ENCODE results near the gene NFKB2. TPM values are rescaled to one million over a fixed set of nuclear protein-coding genes. Genes with fewer than 3 reads are reported as not detected.

The NFKB2 gene
- total RNA-seq, 2 donors from 2014 or later, result 29.3 to 44.5 TPM

GRCh38 chr10:102444851-102445250 lies 49.3 kb downstream of the NFKB2 start:
- intact Hi-C loops (cut with DNase I), result no loop called here

GRCh38 chr10:102449321-102450123 lies 54.0 kb downstream of the NFKB2 start:
- H3K4me3 ChIP-seq, result peak overlapping the region; percentile 71
- no peaks in the 10 kb centered on the region for H3K9me3 ChIP-seq
- intact Hi-C loops (cut with DNase I), result no loop called here
- H3K36me3 ChIP-seq, result no peaks in the 10 kb centered on the region
- H3K4me1 ChIP-seq, result no peaks in the 10 kb centered on the region
- H3K27me3 ChIP-seq, result no peaks in the 10 kb centered on the region
- H3K27ac ChIP-seq, result peak overlapping the region; percentile 92
- H3K9ac ChIP-seq (ENCODE audit: low read depth in 2 of 2, low read length in 2 of 2), result peak overlapping the region; percentile 91 to 97
- no peak for TF ChIP-seq CTCF (IDR thresholded peaks at IDR 0.05)
- DNase-seq, result peak; percentile 91

More at GRCh38 chr10:102444851-102445250, 49.3 kb downstream of the NFKB2 start:
- no peak for DNase-seq
- H3K9ac ChIP-seq (ENCODE audit: low read depth in 2 of 2, low read length in 2 of 2), result no peak overlapping the region
- no peak overlapping the region for H3K27ac ChIP-seq
- no peak for TF ChIP-seq CTCF (IDR thresholded peaks at IDR 0.05)
- H3K36me3 ChIP-seq, result no peaks in the 10 kb centered on the region
- no peak overlapping the region for H3K4me3 ChIP-seq
- no peaks in the 10 kb centered on the region for H3K4me1 ChIP-seq
- H3K27me3 ChIP-seq, result no peaks in the 10 kb centered on the region
- no peaks in the 10 kb centered on the region for H3K9me3 ChIP-seq

DNA sequence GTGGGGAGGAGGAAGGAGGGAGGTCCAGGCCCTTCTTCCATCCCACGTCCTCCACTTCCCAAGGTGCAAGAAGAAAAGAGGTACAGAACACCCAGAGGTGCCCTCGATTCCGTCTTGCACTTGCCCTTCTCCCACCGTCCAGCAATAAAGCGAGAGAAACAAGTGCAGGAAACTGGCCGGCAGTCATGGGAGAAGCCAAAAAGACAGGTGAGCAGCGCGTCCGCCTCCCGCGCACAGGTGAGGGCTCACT lies 54.5 kb downstream of the NFKB2 start:
- Histone ChIP-seq H3K9ac (ENCODE audit: low read depth in 2 of 2, low read length in 2 of 2) (peak overlapping the region; percentile 91 to 97), H3K9me3 (no peaks in the 10 kb centered on the region), H3K36me3 (no peaks in the 10 kb centered on the region), H3K27me3 (no peaks in the 10 kb centered on the region), H3K4me3 (peak overlapping the region; percentile 71), H3K27ac (peak overlapping the region; percentile 92), H3K4me1 (no peaks in the 10 kb centered on the region)
- TF ChIP-seq CTCF (IDR thresholded peaks at IDR 0.05), result no peak
- no peak for DNase-seq
- intact Hi-C loops (cut with DNase I), result no loop called here

DNA sequence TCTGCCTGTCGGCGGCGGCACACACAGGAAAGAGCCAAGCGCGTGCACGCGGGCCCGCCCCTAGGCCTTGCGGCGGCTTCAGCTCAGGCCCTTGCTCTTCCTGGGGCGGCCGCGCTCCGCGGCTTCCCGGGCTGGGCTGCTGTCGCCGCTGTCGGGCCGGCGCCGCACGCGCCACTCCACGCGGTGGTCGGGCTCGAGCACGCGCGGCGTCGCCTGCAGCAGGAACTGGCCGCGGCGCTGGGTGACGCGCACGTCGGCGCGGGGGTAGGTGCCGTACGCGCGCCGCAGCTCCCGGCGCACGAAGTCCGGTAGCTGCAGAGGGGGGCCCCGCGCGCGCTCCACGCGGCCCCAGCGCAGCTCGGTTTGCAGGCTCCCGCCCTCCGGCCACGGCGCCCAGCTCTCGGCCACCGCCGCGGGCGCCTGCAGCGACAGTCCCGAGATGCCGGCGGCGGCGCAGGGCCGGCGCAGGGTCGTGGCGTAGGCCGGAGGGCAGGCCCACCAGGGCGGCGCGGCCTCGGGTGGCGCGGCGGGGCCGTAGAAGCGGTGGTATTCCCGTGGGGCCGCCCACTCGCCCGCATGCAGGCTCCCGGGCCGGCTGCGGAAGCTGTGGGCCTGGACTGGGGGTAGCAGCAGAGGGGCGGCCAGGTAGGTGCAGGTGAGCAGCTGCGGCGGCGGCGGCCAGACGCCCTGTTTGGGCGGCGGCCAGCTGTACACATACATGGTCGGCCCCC lies 55.0 kb downstream of the NFKB2 start:
- TF ChIP-seq CTCF (IDR thresholded peaks at IDR 0.05), result no peak
- no peaks in the 10 kb centered on the region for H3K4me1 ChIP-seq
- peak overlapping the region; percentile 91 to 97 for H3K9ac ChIP-seq (ENCODE audit: low read depth in 2 of 2, low read length in 2 of 2)
- no peaks in the 10 kb centered on the region for H3K27me3 ChIP-seq
- H3K36me3 ChIP-seq, result no peaks in the 10 kb centered on the region
- peak overlapping the region; percentile 71 for H3K4me3 ChIP-seq
- DNase-seq, result peak; percentile 82
- intact Hi-C loops (cut with DNase I), result no loop called here
- no peaks in the 10 kb centered on the region for H3K9me3 ChIP-seq
- H3K27ac ChIP-seq, result peak overlapping the region; percentile 92

DNA sequence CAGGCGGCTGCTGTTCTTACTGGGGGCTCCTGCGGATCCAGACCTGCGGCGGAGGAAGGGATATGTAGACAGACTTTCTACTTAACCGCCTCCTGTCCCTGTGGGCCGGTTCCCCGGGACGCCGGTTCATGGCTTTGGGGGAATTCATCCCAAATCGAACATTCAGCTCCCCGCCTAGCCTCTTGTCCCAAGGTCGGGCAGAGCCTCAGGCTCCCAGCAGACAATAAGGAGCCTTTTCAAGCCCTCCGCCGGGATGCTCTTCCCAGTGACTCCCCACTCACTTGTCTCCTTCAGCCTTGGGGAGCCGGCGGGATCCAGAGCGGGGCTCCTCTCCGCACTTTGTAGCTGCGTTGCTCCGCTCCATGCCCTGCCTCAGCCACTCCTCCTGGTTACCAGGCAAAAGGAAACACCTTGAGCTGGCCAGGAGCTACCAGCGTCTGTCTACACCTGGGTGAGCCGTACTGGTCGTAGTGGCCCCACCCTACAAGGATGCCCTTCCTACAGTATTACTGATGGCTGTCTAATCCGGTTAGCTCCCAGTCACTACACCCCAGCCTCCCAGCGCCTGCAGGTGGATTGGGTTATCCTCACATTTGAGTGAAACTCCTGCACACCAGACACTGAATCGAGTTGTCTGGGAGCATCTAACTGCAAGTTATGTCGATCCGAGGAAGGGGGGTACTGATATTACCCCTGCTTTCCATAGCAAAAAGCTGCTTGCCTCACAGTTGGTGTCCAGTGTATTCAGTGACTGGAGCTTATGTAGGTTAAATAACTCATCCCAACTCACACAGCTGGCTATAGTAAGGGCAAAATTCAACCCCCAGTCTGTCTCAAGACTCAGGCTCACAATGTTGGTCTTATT lies 55.8 kb downstream of the NFKB2 start, which contains the start of gene C10orf95:
Gene C10orf95 (minus strand): TSS at position 439 of the 865 bp plus-strand sequence. CDS start 450 bp downstream, outside the sequence.
- H3K36me3 ChIP-seq, result no peaks in the 10 kb centered on the region
- peak within 1 kb of the TSS; percentile 73 to 91 for H3K9ac ChIP-seq (ENCODE audit: low read depth in 2 of 2, low read length in 2 of 2)
- no peaks in the 10 kb centered on the region for H3K27me3 ChIP-seq
- H3K4me1 ChIP-seq, result no peaks in the 10 kb centered on the region
- H3K9me3 ChIP-seq, result no peaks in the 10 kb centered on the region
- peak within 1 kb of the TSS; percentile 92 for H3K27ac ChIP-seq
- TF ChIP-seq CTCF (IDR thresholded peaks at IDR 0.05), result no peak
- peak within 1 kb of the TSS; percentile 71 for H3K4me3 ChIP-seq
- peak; percentile 83 for DNase-seq
- intact Hi-C loops (cut with DNase I), result no loop called here
